PC-3 (cell line): ENCODE data around the gene IL1RAPL2.

Experiments
- CTCF ChIP-seq: fragments of 300-600 bp; sonication (generic); conservative IDR thresholded peaks from 2 replicates; pipeline ENCODE4 v1.5.1; 2017; ENCODE audit warnings: antibody characterized with exemption, low read depth, mild to moderate bottlenecking, low read length
- EZH2 ChIP-seq: fragments of 300-600 bp; sonication (generic); IDR thresholded peaks from one replicate; pipeline ENCODE4 v1.6.1; 2017; ENCODE audit warnings: antibody characterized with exemption, mild to moderate bottlenecking, low read length; ENCODE audit not compliant: unreplicated experiment
- EZH2phosphoT487 ChIP-seq: fragments of 300-600 bp; sonication (generic); IDR thresholded peaks from 2 replicates; pipeline ENCODE4 v1.6.1; 2018; ENCODE audit warnings: mild to moderate bottlenecking, antibody characterized with exemption, low read length, borderline replicate concordance

- TF ChIP-seq EZH2: no peak
- TF ChIP-seq CTCF: no peak
- TF ChIP-seq EZH2phosphoT487: no peak
Measured at GRCh38 chrX:105220636-105221035, 654.6 kb downstream of the IL1RAPL2 start, which contains the start of gene TEX13A.
